ENCODE results near the gene CCDC15. TPM values are rescaled to one million over a fixed set of nuclear protein-coding genes. Genes with fewer than 3 reads are reported as not detected.

CCDC15 gene
- total and polyA plus RNA-seq, 2 donors (not counting 1 experiment from before 2014, with no cell fraction given) = 0.31 to 1.8 TPM

GRCh38 chr11:124983674-124984511 is 29.9 kb downstream of the CCDC15 start:
- intact Hi-C loops (cut with micrococcal nuclease) = no loop called here
- Histone ChIP-seq H3K9me3 (ENCODE audit: control extremely low read depth in 1 of 3, control insufficient read depth in 2 of 3, insufficient read depth in 1 of 3, low read length in 2 of 3) (peaks cover 1 to 20% (median 14%) of the 10 kb centered on the region in 3 donors), H3K4me1 (ENCODE audit: control insufficient read depth in 2 of 2, insufficient read depth in 2 of 2, low read length in 2 of 2) (no peaks in the 10 kb centered on the region), H3K79me2 (ENCODE audit: control insufficient read depth, insufficient read depth, low read length) (no peaks in the 10 kb centered on the region), H2AFZ (ENCODE audit: insufficient read depth, low read depth, low read length, poor library complexity, severe bottlenecking) (no peak overlapping the region), H3K9ac (ENCODE audit: low read length) (no peak overlapping the region), H3K27ac (ENCODE audit: low read length in 2 of 2) (no peak overlapping the region), H3K27me3 (replicated peaks in 1 of 4; ENCODE audit: control extremely low read depth in 1 of 4, control insufficient read depth in 3 of 4, insufficient read depth in 4 of 4, low read length in 3 of 4) (no peaks in the 10 kb centered on the region), H4K20me1 (ENCODE audit: control insufficient read depth, insufficient read depth, low read length, poor library complexity, severe bottlenecking) (no peaks in the 10 kb centered on the region), H3K4me3 (ENCODE audit: control extremely low read depth in 1 of 5, extremely low read depth in 1 of 5, insufficient read depth in 1 of 5, low read depth in 2 of 5, low read length in 4 of 5) (no peak overlapping the region), H3K4me2 (replicated peaks; ENCODE audit: low read depth, low read length, poor library complexity, severe bottlenecking) (no peak overlapping the region), H3K36me3 (replicated peaks in 1 of 2; ENCODE audit: control extremely low read depth in 1 of 2, control insufficient read depth in 1 of 2, extremely low read depth in 1 of 2, insufficient read depth in 2 of 2, low read length in 1 of 2) (no peaks in the 10 kb centered on the region)
- no peaks in the 10 kb centered on the region for H3K4me1 Mint-ChIP-seq
- no peaks in the 10 kb centered on the region for H3K27me3 Mint-ChIP-seq
- TF ChIP-seq EZH2 (IDR thresholded peaks at IDR 0.05; ENCODE audit: borderline replicate concordance, insufficient read depth, low read depth, low read length, poor library complexity, severe bottlenecking) (no peak), CTCF (IDR thresholded peaks at IDR 0.05) (no peak)
- no peak overlapping the region for H3K4me3 Mint-ChIP-seq
- peaks cover 21% of the 10 kb centered on the region for H3K9me3 Mint-ChIP-seq (ENCODE audit: insufficient read depth)
- WGBS (ENCODE audit: insufficient coverage) = 98% methylated on average over 15 of the region's 17 CpGs
- ATAC-seq (ENCODE audit: low read depth) = no peak
- DNase-seq = no peak
- POLR2A ChIA-PET = no interaction called here
- no peak overlapping the region for H3K27ac Mint-ChIP-seq
- CTCF ChIA-PET = no interaction called here

DNA sequence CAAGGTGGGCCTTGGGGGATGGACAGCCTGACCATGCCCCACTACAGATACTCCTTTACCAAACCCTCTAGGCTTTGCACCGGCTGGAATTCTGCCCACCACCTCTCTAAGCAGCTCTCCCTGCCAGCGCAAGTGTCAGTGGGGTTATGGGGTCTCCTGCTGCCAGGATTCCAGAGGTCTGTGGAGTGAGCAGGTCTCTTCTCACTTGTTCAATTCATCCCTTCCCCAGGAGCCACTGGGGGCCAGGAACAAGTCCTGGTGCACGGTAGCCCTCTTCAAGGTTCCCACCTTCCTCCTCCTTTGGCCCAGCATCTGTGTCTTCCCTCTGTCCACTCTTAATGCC is 30.5 kb downstream of the CCDC15 start:
- Mint-ChIP-seq H3K9me3 (ENCODE audit: insufficient read depth) (peaks cover 20% of the 10 kb centered on the region), H3K27me3 (no peaks in the 10 kb centered on the region), H3K4me1 (no peaks in the 10 kb centered on the region), H3K27ac (no peak overlapping the region), H3K4me3 (no peak overlapping the region)
- H3K9ac ChIP-seq (ENCODE audit: low read length) = no peak overlapping the region
- ATAC-seq (ENCODE audit: low read depth) (no peak), DNase-seq (no peak)
- no peak overlapping the region for H3K4me3 ChIP-seq (ENCODE audit: control extremely low read depth in 1 of 5, extremely low read depth in 1 of 5, insufficient read depth in 1 of 5, low read depth in 2 of 5, low read length in 4 of 5)
- H3K4me2 ChIP-seq (replicated peaks; ENCODE audit: low read depth, low read length, poor library complexity, severe bottlenecking) = no peak overlapping the region
- POLR2A ChIA-PET = no interaction called here
- no peaks in the 10 kb centered on the region for H4K20me1 ChIP-seq (ENCODE audit: control insufficient read depth, insufficient read depth, low read length, poor library complexity, severe bottlenecking)
- no peaks in the 10 kb centered on the region for H3K79me2 ChIP-seq (ENCODE audit: control insufficient read depth, insufficient read depth, low read length)
- H3K27me3 ChIP-seq (replicated peaks in 1 of 4; ENCODE audit: control extremely low read depth in 1 of 4, control insufficient read depth in 3 of 4, insufficient read depth in 4 of 4, low read length in 3 of 4) = no peaks in the 10 kb centered on the region
- TF ChIP-seq EZH2 (IDR thresholded peaks at IDR 0.05; ENCODE audit: borderline replicate concordance, insufficient read depth, low read depth, low read length, poor library complexity, severe bottlenecking) (no peak), CTCF (IDR thresholded peaks at IDR 0.05) (no peak)
- no CpG with 5 or more reads among the region's 3 CpGs for WGBS (ENCODE audit: insufficient coverage)
- H3K27ac ChIP-seq (ENCODE audit: low read length in 2 of 2) = no peak overlapping the region
- H3K9me3 ChIP-seq (ENCODE audit: control extremely low read depth in 1 of 3, control insufficient read depth in 2 of 3, insufficient read depth in 1 of 3, low read length in 2 of 3) = peaks cover 1 to 20% (median 14%) of the 10 kb centered on the region in 3 donors
- no peaks in the 10 kb centered on the region for H3K36me3 ChIP-seq (replicated peaks in 1 of 2; ENCODE audit: control extremely low read depth in 1 of 2, control insufficient read depth in 1 of 2, extremely low read depth in 1 of 2, insufficient read depth in 2 of 2, low read length in 1 of 2)
- CTCF ChIA-PET = no interaction called here
- intact Hi-C loops (cut with micrococcal nuclease) = no loop called here
- no peaks in the 10 kb centered on the region for H3K4me1 ChIP-seq (ENCODE audit: control insufficient read depth in 2 of 2, insufficient read depth in 2 of 2, low read length in 2 of 2)
- no peak overlapping the region for H2AFZ ChIP-seq (ENCODE audit: insufficient read depth, low read depth, low read length, poor library complexity, severe bottlenecking)

Measured in B cell (primary cell).